Esophagus squamous epithelium (tissue), 5 donors: Measurements from ENCODE around the gene HM13. TPM values are rescaled to one million over a fixed set of nuclear protein-coding genes. Genes with fewer than 3 reads are reported as not detected.
A peak's percentile ranks its signal among the peaks of the same experiment; 100 is the strongest.
"Not testable (repeated sequence)": the region's sequence is repeated elsewhere in the genome, so short reads cannot be mapped to it uniquely, and the experiment has no call there.

Experiments used
- DNase-seq: peaks from one replicate; lab custom pipeline; 2025; lab: John Stamatoyannopoulos, UW
- H3K27ac ChIP-seq, 4 donors: fragments of 200-600 bp; sonication (generic); one replicate each; pipeline ENCODE4 v1.5.1; 2016 to 2019; ENCODE audit warnings: mild to moderate bottlenecking in 1 of 4
- H3K27me3 ChIP-seq, 4 donors: fragments of 200-600 bp; sonication (generic); 1 replicate in 3 of 4; 2 replicates in 1 of 4; pipeline versions ENCODE4 v1.5.1 to v1.6.0; 2017 to 2021; ENCODE audit warnings: antibody characterized with exemption in 1 of 4
- H3K36me3 ChIP-seq, 3 donors: fragments of 200-600 bp; sonication (generic); one replicate each; pipeline ENCODE4 v1.5.1; 2016 to 2019
- H3K4me1 ChIP-seq, 3 donors: fragments of 200-600 bp; sonication (generic); one replicate each; pipeline ENCODE4 v1.5.1; 2017 to 2019
- H3K4me3 ChIP-seq, 4 donors: fragments of 200-600 bp; sonication (generic); 1 replicate in 3 of 4; 2 replicates in 1 of 4; pipeline ENCODE4 v1.5.1; 2016 to 2019; ENCODE audit warnings: mild to moderate bottlenecking in 2 of 4, moderate library complexity in 1 of 4
- H3K9me3 ChIP-seq, 3 donors: fragments of 200-600 bp; sonication (generic); one replicate each; pipeline ENCODE4 v1.5.1; 2016 to 2019
- POLR2A ChIP-seq, 4 donors: fragments of 450-650 bp; IDR thresholded peaks; one replicate each; pipeline ENCODE4 v1.6.1; 2017; ENCODE audit warnings: antibody characterized with exemption in 4 of 4, mild to moderate bottlenecking in 4 of 4, moderate library complexity in 3 of 4
- WGBS, 2 donors: methylation state at CpG; one replicate each; pipeline ENCODE4 v1.1.5; 2018; 5-methylcytosine and 5-hydroxymethylcytosine counted together
- intact Hi-C: fragments of 100-400 bp; cut with DNase I; formaldehyde crosslinking; loops from one replicate; pipeline ENCODE4 v1.15.0; 2022
- total RNA-seq, 4 donors: library from RNA; depleted of rRNA; stranded (reverse); fragments of >200 nt; gene quantifications; one replicate each; pipeline ENCODE4 v1.1.0, GENCODE V29; 2016
- TF ChIP-seq, protein P1 (sequence below), 6 experiments: fragments of 450-650 bp in 4 of 6; fragments of 200-600 bp in 2 of 6; sonication (generic) in 2 of 6; IDR thresholded peaks; one replicate each; pipeline ENCODE4 v1.5.1; 2016 to 2019; ENCODE audit warnings: antibody characterized with exemption in 6 of 6, mild to moderate bottlenecking in 4 of 6, moderate library complexity in 4 of 6
- donor health status: DM: yes; HTN: yes; CAD: no.

Gene HM13, protein sequence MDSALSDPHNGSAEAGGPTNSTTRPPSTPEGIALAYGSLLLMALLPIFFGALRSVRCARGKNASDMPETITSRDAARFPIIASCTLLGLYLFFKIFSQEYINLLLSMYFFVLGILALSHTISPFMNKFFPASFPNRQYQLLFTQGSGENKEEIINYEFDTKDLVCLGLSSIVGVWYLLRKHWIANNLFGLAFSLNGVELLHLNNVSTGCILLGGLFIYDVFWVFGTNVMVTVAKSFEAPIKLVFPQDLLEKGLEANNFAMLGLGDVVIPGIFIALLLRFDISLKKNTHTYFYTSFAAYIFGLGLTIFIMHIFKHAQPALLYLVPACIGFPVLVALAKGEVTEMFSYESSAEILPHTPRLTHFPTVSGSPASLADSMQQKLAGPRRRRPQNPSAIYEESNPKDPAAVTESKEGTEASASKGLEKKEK
- 100 to 1,000 TPM in 2 of 4 donors, 10 to 100 TPM in 2; 76.3 to 162 (median 108) TPM for total RNA-seq

DNA sequence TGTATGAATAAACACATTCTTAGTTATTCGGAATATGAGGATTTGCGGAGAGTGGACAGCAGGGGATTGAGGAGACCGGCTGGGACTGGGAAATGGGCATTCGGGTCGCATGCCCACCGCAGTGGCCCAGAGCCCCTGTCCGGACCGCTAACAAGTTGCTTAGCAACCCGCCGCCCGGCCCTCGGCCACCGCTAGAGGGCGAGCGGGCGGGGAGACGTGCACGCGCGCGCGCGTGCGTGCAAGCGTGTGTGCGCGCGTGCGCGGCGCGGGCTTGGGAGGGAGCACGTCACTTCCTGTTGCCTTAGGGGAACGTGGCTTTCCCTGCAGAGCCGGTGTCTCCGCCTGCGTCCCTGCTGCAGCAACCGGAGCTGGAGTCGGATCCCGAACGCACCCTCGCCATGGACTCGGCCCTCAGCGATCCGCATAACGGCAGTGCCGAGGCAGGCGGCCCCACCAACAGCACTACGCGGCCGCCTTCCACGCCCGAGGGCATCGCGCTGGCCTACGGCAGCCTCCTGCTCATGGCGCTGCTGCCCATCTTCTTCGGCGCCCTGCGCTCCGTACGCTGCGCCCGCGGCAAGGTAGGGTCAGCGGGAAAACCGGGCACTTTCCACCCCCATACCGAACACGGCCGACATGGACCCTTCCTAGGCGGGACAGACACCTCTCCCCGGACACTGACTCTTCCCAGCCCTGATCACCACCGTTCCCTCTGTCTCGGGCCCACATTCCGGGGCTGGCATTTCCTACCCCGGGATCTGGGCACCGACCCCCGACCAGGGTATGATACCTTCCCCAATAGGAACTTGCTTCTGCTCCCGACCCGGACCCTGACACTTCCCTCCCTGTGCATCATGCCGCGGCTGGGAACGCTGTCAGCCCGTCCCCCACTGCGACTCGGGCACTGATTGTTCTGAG lies at the start of gene HM13:
Gene HM13, plus strand, starts transcription at position 289 of the 918 bp plus-strand sequence. Its CDS starts 110 bp downstream, at position 399.
- peak in 3 of 4 donors; percentile 36 to 93 (median 83) for TF ChIP-seq POLR2A (IDR thresholded peaks at IDR 0.05)
- TF ChIP-seq, protein P1, sequence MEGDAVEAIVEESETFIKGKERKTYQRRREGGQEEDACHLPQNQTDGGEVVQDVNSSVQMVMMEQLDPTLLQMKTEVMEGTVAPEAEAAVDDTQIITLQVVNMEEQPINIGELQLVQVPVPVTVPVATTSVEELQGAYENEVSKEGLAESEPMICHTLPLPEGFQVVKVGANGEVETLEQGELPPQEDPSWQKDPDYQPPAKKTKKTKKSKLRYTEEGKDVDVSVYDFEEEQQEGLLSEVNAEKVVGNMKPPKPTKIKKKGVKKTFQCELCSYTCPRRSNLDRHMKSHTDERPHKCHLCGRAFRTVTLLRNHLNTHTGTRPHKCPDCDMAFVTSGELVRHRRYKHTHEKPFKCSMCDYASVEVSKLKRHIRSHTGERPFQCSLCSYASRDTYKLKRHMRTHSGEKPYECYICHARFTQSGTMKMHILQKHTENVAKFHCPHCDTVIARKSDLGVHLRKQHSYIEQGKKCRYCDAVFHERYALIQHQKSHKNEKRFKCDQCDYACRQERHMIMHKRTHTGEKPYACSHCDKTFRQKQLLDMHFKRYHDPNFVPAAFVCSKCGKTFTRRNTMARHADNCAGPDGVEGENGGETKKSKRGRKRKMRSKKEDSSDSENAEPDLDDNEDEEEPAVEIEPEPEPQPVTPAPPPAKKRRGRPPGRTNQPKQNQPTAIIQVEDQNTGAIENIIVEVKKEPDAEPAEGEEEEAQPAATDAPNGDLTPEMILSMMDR (IDR thresholded peaks at IDR 0.05) = peak; percentile 93 to 100 (median 98)
- Histone ChIP-seq H3K4me1 (peaks cover 27 to 51% (median 28%) of the 10 kb centered on the region in 3 donors), H3K27me3 (no peaks in the 10 kb centered on the region), H3K27ac (peak within 1 kb of the TSS; percentile 90 to 94 (median 92)), H3K36me3 (peaks cover 0 to 15% (median 0%) of the 10 kb centered on the region in 3 donors), H3K9me3 (no peaks in the 10 kb centered on the region), H3K4me3 (peak within 1 kb of the TSS; percentile 86 to 96 (median 88))
- peak; percentile 70 for DNase-seq
- intact Hi-C loops = no loop called here
- 0 to 1% methylated on average over 20 to 30 of the region's 86 CpGs for WGBS, 2 donors

DNA sequence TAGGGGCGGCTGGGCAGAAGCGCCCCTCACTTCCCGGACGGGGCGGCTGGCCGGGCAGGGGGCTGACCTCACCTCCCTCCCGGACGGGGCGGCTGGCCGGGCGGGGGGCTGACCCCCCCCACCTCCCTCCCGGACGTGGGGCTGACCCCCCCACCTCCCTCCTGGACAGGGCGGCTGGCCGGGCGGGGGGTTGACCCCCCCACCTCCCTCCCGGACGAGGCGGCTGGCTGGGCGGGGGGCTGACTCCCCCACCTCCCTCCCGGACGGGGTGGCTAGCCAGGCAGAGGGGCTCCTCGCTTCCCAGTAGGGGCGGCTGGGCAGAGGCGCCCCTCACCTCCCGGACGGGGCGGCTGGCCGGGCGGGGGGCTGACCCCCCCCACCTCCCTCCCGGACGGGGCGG lies 43.3 kb upstream of the HM13 start:
- WGBS, 2 donors = no CpG with 5 or more reads among the region's 33 CpGs
- not testable (repeated sequence) for DNase-seq, H3K4me3 ChIP-seq

DNA sequence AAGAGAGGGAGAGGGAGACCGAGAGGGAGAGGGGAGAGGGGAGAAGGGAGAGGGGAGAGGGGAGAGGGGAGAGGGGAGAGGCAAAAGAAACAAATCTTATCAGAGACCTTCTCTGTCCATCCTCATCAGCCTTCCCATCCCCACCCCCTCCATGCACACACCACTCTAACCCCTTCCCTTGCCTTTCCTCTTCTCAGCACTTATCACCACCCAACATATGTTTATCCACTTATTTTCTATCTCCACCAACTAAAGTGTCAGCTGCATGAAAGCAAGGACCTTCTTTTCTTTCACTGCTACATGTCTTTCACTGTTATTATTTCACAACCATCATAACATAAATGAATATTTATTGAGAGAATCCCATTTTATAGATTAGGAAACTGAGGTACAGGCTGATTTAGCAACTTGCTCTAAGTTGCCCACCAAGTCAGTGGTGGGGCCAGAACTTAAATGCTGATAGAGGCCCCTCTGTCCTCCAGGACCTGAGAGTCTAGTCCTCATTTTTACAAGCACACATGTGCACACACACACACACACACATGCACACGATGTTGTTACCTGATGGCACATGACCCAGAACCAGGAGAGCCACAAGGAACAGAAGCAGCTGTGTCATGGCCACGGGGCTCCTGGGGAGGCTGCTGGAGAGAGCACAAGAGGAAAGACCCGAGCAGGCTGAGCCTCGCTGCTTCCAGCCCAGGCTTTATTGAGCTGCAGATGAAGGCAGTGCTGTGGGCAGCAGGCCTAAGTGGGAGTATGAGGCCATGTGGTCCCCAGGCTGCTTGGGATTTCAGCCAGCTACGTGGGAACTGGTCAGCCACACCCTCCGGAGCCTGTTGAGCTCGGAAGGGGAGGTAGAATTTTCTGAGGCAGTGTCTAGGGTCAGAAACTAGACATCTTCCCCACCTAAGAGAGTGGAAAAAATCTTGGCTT lies 41.6 kb upstream of the HM13 start:
- H3K27me3 ChIP-seq = peaks cover 0 to 30% (median 0%) of the 10 kb centered on the region in 4 donors
- no peak for TF ChIP-seq POLR2A (IDR thresholded peaks at IDR 0.05)
- TF ChIP-seq, protein P1 (IDR thresholded peaks at IDR 0.05) = no peak
- no peak for DNase-seq
- H3K9me3 ChIP-seq = no peaks in the 10 kb centered on the region
- no peaks in the 10 kb centered on the region for H3K36me3 ChIP-seq
- peaks cover 7 to 26% (median 8%) of the 10 kb centered on the region in 3 donors for H3K4me1 ChIP-seq
- H3K27ac ChIP-seq = peak overlapping the region in 1 of 4 donors; percentile 14
- WGBS, 2 donors = 55 to 71% methylated on average over 5 to 7 of the region's 8 CpGs
- no peak overlapping the region for H3K4me3 ChIP-seq
- intact Hi-C loops = no loop called here

More for the DNA sequence above, 43.3 kb upstream of the HM13 start:
- Histone ChIP-seq H3K4me1 (peaks cover 7 to 23% (median 8%) of the 10 kb centered on the region in 3 donors), H3K27me3 (peaks cover 0 to 16% (median 0%) of the 10 kb centered on the region in 4 donors)
- intact Hi-C loops, H3K9me3 ChIP-seq, H3K36me3 ChIP-seq, H3K27ac ChIP-seq: not testable (repeated sequence)

DNA sequence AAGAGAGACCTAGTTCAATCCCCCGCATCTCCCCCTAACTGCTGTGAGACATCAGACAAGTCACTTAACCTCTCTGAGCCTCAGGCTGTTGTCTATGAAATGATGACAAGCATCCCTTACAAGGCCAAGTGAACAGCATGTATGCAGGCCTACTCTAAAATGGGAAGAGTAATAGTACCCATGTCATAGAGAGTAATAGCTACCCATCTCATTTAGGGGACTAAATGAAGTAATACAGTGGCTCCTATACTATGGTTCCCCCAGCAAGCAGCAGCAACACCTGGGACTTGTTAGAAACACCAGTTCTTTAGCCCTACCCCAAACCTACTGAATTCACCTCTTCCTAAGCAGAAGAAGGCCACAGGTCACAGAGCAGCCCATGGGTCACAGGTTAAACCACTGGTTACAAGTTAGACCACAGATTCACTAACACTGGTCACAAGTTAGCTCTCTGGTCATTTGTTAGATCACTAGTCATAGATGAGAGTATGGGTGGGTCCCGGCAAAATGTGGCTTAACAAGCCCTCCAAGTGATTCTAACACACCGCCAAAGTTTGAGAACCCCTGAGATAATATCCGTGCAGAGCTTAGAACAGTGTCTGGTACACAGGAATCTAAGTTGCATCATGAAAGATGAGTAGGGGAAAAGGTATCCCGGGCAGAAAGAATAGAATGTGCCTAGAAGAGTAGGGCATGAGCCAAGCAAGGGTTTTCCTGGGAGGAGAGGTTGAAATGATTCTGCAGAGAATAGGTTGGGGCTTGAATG lies 40.7 kb upstream of the HM13 start:
- Histone ChIP-seq H3K4me1 (peaks cover 7 to 26% (median 8%) of the 10 kb centered on the region in 3 donors), H3K36me3 (no peaks in the 10 kb centered on the region), H3K4me3 (no peak overlapping the region), H3K27me3 (peaks cover 0 to 30% (median 0%) of the 10 kb centered on the region in 4 donors), H3K9me3 (no peaks in the 10 kb centered on the region), H3K27ac (peak overlapping the region in 1 of 4 donors; percentile 14)
- intact Hi-C loops = no loop called here
- TF ChIP-seq POLR2A (IDR thresholded peaks at IDR 0.05) = no peak
- TF ChIP-seq, protein P1 (IDR thresholded peaks at IDR 0.05) = no peak
- 78 to 83% methylated on average over 4 to 5 of the region's 5 CpGs for WGBS, 2 donors
- DNase-seq = no peak
